ENCODE data around the gene UBXN1. TPM values are rescaled to one million over a fixed set of nuclear protein-coding genes. Genes with fewer than 3 reads are reported as not detected.

UBXN1 gene
- total RNA-seq, 4 donors from 2014 or later: 216 to 450 (median 265) TPM

DNA sequence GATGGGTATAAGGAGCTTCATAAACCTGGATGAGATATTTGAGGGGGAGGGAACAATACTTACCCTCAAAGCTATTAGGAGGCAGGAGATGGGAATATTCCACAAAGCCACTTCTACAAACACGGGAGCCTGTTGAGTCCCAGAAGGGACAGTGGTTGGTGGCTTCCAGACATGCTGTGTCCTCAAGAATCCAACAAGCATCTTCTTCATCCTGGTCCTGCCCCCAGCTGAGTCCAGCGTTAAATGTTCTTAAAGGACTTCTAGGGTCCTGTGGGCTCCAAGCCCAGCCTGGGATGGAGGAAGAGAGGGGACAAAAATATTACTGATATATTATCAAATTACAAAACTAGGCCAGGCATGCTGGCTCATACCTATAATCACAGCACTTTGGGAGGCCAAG is 11.4 kb downstream of the UBXN1 start:
- H3K27me3 ChIP-seq: no peaks in the 10 kb centered on the region
- TF ChIP-seq, protein P1, sequence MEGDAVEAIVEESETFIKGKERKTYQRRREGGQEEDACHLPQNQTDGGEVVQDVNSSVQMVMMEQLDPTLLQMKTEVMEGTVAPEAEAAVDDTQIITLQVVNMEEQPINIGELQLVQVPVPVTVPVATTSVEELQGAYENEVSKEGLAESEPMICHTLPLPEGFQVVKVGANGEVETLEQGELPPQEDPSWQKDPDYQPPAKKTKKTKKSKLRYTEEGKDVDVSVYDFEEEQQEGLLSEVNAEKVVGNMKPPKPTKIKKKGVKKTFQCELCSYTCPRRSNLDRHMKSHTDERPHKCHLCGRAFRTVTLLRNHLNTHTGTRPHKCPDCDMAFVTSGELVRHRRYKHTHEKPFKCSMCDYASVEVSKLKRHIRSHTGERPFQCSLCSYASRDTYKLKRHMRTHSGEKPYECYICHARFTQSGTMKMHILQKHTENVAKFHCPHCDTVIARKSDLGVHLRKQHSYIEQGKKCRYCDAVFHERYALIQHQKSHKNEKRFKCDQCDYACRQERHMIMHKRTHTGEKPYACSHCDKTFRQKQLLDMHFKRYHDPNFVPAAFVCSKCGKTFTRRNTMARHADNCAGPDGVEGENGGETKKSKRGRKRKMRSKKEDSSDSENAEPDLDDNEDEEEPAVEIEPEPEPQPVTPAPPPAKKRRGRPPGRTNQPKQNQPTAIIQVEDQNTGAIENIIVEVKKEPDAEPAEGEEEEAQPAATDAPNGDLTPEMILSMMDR (IDR thresholded peaks at IDR 0.05 in 4 of 5, conservative IDR thresholded peaks at IDR 0.05 in 1 of 5): no peak
- TF ChIP-seq POLR2A (IDR thresholded peaks at IDR 0.05): no peak
- peaks cover 43 to 49% of the 10 kb centered on the region in 2 donors for H3K4me1 ChIP-seq
- ATAC-seq (no peak), DNase-seq (no peak)
- intact Hi-C loops (cut with DNase I; ENCODE audit: low total_unique reads): no loop called here
- no peak overlapping the region for H3K4me3 ChIP-seq
- H3K36me3 ChIP-seq: peaks cover 0 to 16% of the 10 kb centered on the region in 2 donors
- no peaks in the 10 kb centered on the region for H3K9me3 ChIP-seq
- in situ Hi-C loops (cut with MboI; ENCODE audit: low sequenced_read_pairs in 4 of 4): no loop called here
- H3K27ac ChIP-seq: peak overlapping the region in 2 of 4 donors; percentile 10 to 97

DNA sequence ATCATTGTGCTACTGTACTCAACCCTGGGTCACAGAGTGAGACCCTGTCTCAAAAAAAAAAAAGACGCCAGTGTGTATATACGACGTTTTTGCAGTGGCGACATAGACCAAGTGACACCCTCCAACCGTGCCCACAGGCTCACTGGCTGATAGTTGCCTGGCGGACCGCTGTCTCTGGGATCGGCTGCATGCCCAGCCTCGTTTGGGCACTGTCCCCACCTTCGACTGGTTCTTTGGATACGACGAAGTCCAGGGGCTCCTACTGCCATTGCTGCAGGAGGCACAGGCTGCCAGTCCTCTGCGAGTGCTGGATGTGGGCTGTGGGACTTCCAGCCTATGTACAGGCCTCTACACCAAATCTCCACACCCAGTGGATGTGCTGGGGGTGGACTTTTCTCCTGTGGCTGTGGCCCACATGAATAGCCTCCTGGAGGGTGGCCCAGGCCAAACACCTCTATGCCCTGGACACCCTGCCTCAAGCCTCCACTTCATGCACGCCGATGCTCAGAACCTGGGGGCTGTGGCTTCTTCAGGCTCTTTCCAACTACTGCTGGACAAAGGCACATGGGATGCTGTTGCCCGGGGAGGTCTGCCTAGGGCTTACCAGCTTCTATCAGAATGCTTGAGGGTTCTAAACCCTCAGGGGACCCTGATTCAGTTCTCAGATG is 12.5 kb downstream of the UBXN1 start:
- Histone ChIP-seq H3K4me3 (peak overlapping the region; percentile 68 to 96 (median 79)), H3K9me3 (no peaks in the 10 kb centered on the region), H3K36me3 (peaks cover 0 to 20% of the 10 kb centered on the region in 2 donors), H3K27me3 (no peaks in the 10 kb centered on the region), H3K4me1 (peaks cover 40 to 46% of the 10 kb centered on the region in 2 donors), H3K27ac (peak overlapping the region; percentile 82 to 97 (median 88))
- in situ Hi-C loops (cut with MboI; ENCODE audit: low sequenced_read_pairs in 4 of 4): no loop called here
- ATAC-seq: no peak
- intact Hi-C loops (cut with DNase I; ENCODE audit: low total_unique reads): no loop called here
- TF ChIP-seq POLR2A (IDR thresholded peaks at IDR 0.05): no peak
- TF ChIP-seq, protein P1 (IDR thresholded peaks at IDR 0.05 in 4 of 5, conservative IDR thresholded peaks at IDR 0.05 in 1 of 5): no peak
- DNase-seq: no peak

DNA sequence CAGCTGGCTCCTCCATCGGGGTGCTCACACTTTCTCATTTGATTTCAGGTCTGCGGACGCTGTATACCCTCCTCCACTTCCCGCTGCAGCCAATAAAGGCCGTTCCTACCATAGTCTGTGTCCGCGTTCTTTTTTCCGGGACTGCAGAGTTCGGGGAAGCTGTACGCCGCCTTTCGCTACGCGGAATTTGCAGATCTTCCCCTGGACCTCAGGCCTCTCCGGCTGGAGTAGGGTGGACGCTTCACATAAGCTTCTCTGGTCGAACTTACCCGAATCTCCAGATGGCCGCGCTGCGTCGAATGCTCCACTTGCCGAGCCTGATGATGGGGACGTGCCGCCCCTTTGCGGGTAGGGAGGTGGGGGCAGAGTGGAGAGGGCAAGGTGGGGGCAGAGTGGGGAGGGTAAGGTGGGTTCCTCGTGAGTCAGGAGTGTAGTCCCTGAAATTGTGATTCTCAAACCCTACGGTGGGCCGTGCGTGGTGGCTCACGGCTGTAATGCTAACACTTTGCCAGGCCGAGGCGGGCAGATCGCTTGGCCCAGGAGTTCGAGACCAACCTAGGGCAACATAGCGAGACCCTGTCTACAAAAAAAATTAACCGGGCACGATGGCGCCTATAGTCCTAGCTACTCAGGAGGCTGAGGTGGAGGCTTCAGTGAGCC is 13.1 kb downstream of the UBXN1 start:
- peak; percentile 34 to 41 for ATAC-seq
- intact Hi-C loops (cut with DNase I; ENCODE audit: low total_unique reads): loop anchor here (2.0 kb wide), 1 partner anchor 19 kb away; the partner anchor contains the start of gene GANAB

DNA sequence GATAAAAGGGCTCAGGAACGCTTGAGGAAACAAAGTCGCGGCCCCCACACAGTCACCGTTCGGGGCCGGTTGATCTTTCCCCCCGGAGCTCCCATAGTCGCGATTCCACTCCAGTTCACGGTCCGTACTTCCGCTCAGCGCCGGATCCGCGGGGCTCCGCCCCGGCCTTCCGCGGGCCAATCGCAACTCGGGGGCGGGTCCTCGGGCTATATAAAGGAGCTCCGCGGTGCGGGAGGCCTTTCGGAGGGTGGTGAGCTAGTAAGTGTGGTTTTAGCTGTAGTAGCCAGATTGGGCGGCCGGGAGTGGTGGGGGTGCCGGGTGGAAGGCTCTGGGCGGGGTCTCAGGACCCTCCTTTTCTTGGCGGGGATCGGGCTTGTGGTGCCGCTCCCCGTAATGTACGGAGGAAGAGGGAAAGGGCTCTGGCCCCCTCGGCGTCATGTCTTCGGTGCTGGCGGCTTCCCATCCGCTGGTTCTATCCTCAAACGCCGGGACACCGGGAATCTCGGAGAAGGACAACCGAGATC is 13.7 kb downstream of the UBXN1 start, which contains the start of the genes C11orf98 and CSKMT:
Gene C11orf98 (minus strand): TSS at position 136 of the 524 bp plus-strand sequence. CDS start 41 bp downstream, at position 95.
Gene CSKMT (plus strand): TSS at position 238 of the 524 bp plus-strand sequence. CDS start 568 bp downstream, outside the sequence.
- in situ Hi-C loops (cut with MboI; ENCODE audit: low sequenced_read_pairs in 4 of 4): no loop called here
- H3K4me1 ChIP-seq: peaks cover 34 to 36% of the 10 kb centered on the region in 2 donors
- ATAC-seq: peak; percentile 90 to 95

More for the DNA sequence above, 13.1 kb downstream of the UBXN1 start:
- no peaks in the 10 kb centered on the region for H3K9me3 ChIP-seq
- H3K36me3 ChIP-seq: peaks cover 0 to 20% of the 10 kb centered on the region in 2 donors
- peak overlapping the region; percentile 68 to 96 (median 79) for H3K4me3 ChIP-seq
- peaks cover 35 to 42% of the 10 kb centered on the region in 2 donors for H3K4me1 ChIP-seq
- no peaks in the 10 kb centered on the region for H3K27me3 ChIP-seq
- in situ Hi-C loops (cut with MboI; ENCODE audit: low sequenced_read_pairs in 4 of 4): no loop called here
- H3K27ac ChIP-seq: peak overlapping the region; percentile 82 to 97 (median 88)
- peak in 1 of 2 donors; percentile 43 for DNase-seq
- TF ChIP-seq POLR2A (IDR thresholded peaks at IDR 0.05): no peak
- TF ChIP-seq, protein P1 (IDR thresholded peaks at IDR 0.05 in 4 of 5, conservative IDR thresholded peaks at IDR 0.05 in 1 of 5): no peak

More for the DNA sequence above, 13.7 kb downstream of the UBXN1 start, which contains the start of the genes C11orf98 and CSKMT:
- H3K9me3 ChIP-seq: no peaks in the 10 kb centered on the region
- H3K36me3 ChIP-seq: peaks cover 0 to 20% of the 10 kb centered on the region in 2 donors
- peak; percentile 99 for TF ChIP-seq POLR2A (IDR thresholded peaks at IDR 0.05)
- TF ChIP-seq, protein P1 (IDR thresholded peaks at IDR 0.05 in 4 of 5, conservative IDR thresholded peaks at IDR 0.05 in 1 of 5): no peak
- H3K27ac ChIP-seq: peak within 1 kb of the TSS; percentile 82 to 97 (median 88)
- peak within 1 kb of the TSS; percentile 68 to 96 (median 79) for H3K4me3 ChIP-seq
- H3K27me3 ChIP-seq: no peaks in the 10 kb centered on the region
- peak; percentile 91 to 94 for DNase-seq
- intact Hi-C loops (cut with DNase I; ENCODE audit: low total_unique reads): loop anchor here (2.0 kb wide), 1 partner anchor 18 kb away; the partner anchor contains the start of gene GANAB

Data from gastrocnemius medialis (tissue), 4 donors.